Mesenchymal stem cell (in vitro differentiated cells and primary cell): ENCODE results near the gene PRMT7.

Experiments used
- DNase-seq: peaks from one replicate; pipeline ENCODE4 v3.0.0-alpha.2; 2013
- H2AFZ ChIP-seq: one replicate; pipeline ENCODE4 v1.6.1; 2013; ENCODE audit warnings: low read depth, mild to moderate bottlenecking, control low read depth, inconsistent platforms, low read length, moderate library complexity
- H2AK5ac ChIP-seq: 2 replicates; pipeline ENCODE4 v1.6.1; 2013; ENCODE audit warnings: low read length, moderate library complexity, mild to moderate bottlenecking, inconsistent platforms; ENCODE audit not compliant: severe bottlenecking
- H2BK120ac ChIP-seq: one replicate; pipeline ENCODE4 v1.6.1; 2013; ENCODE audit warnings: low read depth, mild to moderate bottlenecking, inconsistent platforms, low read length, moderate library complexity
- H2BK12ac ChIP-seq, 2 experiments: one replicate each; pipeline ENCODE4 v1.6.1; 2013; ENCODE audit warnings: inconsistent platforms in 2 of 2, low read length in 2 of 2, mild to moderate bottlenecking in 2 of 2, moderate library complexity in 2 of 2, control low read depth in 1 of 2
- H2BK15ac ChIP-seq: one replicate; pipeline ENCODE4 v1.6.1; 2013; ENCODE audit warnings: mild to moderate bottlenecking, low read depth, inconsistent platforms; ENCODE audit not compliant: poor library complexity, severe bottlenecking
- H2BK5ac ChIP-seq: 2 replicates; pipeline ENCODE4 v1.6.1; 2013; ENCODE audit warnings: low read depth, mild to moderate bottlenecking, low read length, control low read depth, inconsistent platforms; ENCODE audit not compliant: poor library complexity, severe bottlenecking
- H3K14ac ChIP-seq, 2 experiments: one replicate each; pipeline ENCODE4 v1.6.1; 2013; ENCODE audit warnings: inconsistent platforms in 2 of 2, low read length in 2 of 2, control low read depth in 1 of 2, mild to moderate bottlenecking in 1 of 2, moderate library complexity in 1 of 2
- H3K18ac ChIP-seq, 2 experiments: one replicate each; pipeline ENCODE4 v1.6.1; 2013; ENCODE audit warnings: inconsistent platforms in 2 of 2, low read length in 2 of 2, control low read depth in 1 of 2, low read depth in 1 of 2, mild to moderate bottlenecking in 1 of 2
- H3K23ac ChIP-seq, 2 experiments: one replicate each; pipeline ENCODE4 v1.6.1; 2013; ENCODE audit warnings: inconsistent platforms in 2 of 2, low read length in 2 of 2, mild to moderate bottlenecking in 2 of 2, moderate library complexity in 2 of 2, control low read depth in 1 of 2
- H3K27ac ChIP-seq: 2 replicates; pipeline ENCODE4 v1.5.1; 2013; ENCODE audit warnings: mild to moderate bottlenecking, moderate library complexity, low read length, control low read depth, inconsistent platforms; ENCODE audit not compliant: poor library complexity, severe bottlenecking
- H3K27me3 ChIP-seq, 2 experiments: 2 replicates each; pipeline versions ENCODE4 v1.6.1 to v1.7.0; 2013; ENCODE audit warnings: low read length in 2 of 2, mild to moderate bottlenecking in 2 of 2, moderate library complexity in 2 of 2, control low read depth in 1 of 2, inconsistent platforms in 1 of 2; ENCODE audit not compliant: control insufficient read depth in 1 of 2, insufficient read depth in 1 of 2
- H3K36me3 ChIP-seq, 2 experiments: 2 replicates each; pipeline versions ENCODE4 v1.6.1 to v1.7.0; 2013; ENCODE audit warnings: low read length in 2 of 2, control low read depth in 1 of 2, inconsistent platforms in 1 of 2, low read depth in 1 of 2, mild to moderate bottlenecking in 1 of 2; ENCODE audit not compliant: insufficient read depth in 2 of 2, control insufficient read depth in 1 of 2
- H3K4ac ChIP-seq, 2 experiments: one replicate each; pipeline ENCODE4 v1.6.1; 2013; ENCODE audit warnings: inconsistent platforms in 2 of 2, low read length in 2 of 2, mild to moderate bottlenecking in 2 of 2, moderate library complexity in 2 of 2, control low read depth in 1 of 2, low read depth in 1 of 2
- H3K4me1 ChIP-seq: 2 replicates; pipeline ENCODE4 v1.6.1; 2013; ENCODE audit warnings: low read depth, low read length, control low read depth; ENCODE audit not compliant: control insufficient read depth, insufficient read depth
- H3K4me2 ChIP-seq: 2 replicates; pipeline ENCODE4 v1.6.1; 2013; ENCODE audit warnings: low read length, mild to moderate bottlenecking, inconsistent platforms; ENCODE audit not compliant: poor library complexity, severe bottlenecking
- H3K4me3 ChIP-seq, 2 experiments: 2 replicates each; pipeline versions ENCODE4 v1.5.1 to v1.7.0; 2013; ENCODE audit warnings: low read length in 2 of 2, mild to moderate bottlenecking in 2 of 2, control low read depth in 1 of 2, low read depth in 1 of 2; ENCODE audit not compliant: insufficient read depth in 1 of 2
- H3K79me1 ChIP-seq: replicated peaks from 2 replicates; pipeline ENCODE4 v1.6.1; 2013; ENCODE audit warnings: mild to moderate bottlenecking, control low read depth, low read length, inconsistent platforms; ENCODE audit not compliant: poor library complexity, severe bottlenecking
- H3K9ac ChIP-seq: 2 replicates; pipeline ENCODE4 v1.7.0; 2013; ENCODE audit warnings: mild to moderate bottlenecking, low read length, moderate library complexity
- H3K9me3 ChIP-seq: 2 replicates; pipeline ENCODE4 v1.7.0; 2013; ENCODE audit warnings: mild to moderate bottlenecking, low read length; ENCODE audit not compliant: control insufficient read depth
- H4K8ac ChIP-seq: one replicate; pipeline ENCODE4 v1.6.1; 2013; ENCODE audit warnings: inconsistent platforms, mild to moderate bottlenecking, low read length, moderate library complexity
- H4K91ac ChIP-seq: one replicate; pipeline ENCODE4 v1.6.1; 2013; ENCODE audit warnings: mild to moderate bottlenecking, low read length, inconsistent platforms
- WGBS: methylation state at CpG from one replicate; pipeline ENCODE4 v1.1.7; 2013; ENCODE audit warnings: mixed read lengths; 5-methylcytosine and 5-hydroxymethylcytosine counted together

The PRMT7 gene

DNA sequence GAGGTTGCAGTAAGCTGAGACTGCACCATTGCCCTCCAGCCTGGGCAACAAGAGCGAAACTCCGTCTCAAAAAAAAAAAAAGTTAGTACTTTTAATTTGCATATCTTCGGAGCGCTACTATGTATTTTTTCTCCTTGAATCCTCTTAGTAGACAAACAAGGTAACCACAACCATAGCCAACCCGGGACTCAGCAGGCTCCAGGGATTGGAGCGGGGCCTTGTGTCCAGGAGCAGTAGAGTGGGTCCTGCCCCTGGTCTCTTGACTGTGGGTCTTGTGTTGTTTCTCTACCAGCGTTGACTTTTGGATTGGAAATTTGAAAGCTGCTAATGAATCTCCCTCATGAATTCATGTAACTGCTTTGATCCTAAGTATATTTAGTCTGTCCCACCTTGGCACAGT is 32.3 kb downstream of the PRMT7 start:
- peaks cover 3% of the 10 kb centered on the region for H3K79me1 ChIP-seq
- H3K27ac ChIP-seq = no peak overlapping the region
- H4K91ac ChIP-seq = no peak overlapping the region
- H2BK120ac ChIP-seq = no peak overlapping the region
- 96% methylated on average over 6 of the region's 7 CpGs for WGBS
- H2BK12ac ChIP-seq = no peak overlapping the region
- H2AFZ ChIP-seq = no peak overlapping the region
- H3K27me3 ChIP-seq = no peaks in the 10 kb centered on the region
- no peak overlapping the region for H3K18ac ChIP-seq
- peaks cover 2% of the 10 kb centered on the region for H3K4me1 ChIP-seq
- no peak overlapping the region for H2BK5ac ChIP-seq
- DNase-seq = no peak
- no peak overlapping the region for H3K14ac ChIP-seq
- H3K9me3 ChIP-seq = no peaks in the 10 kb centered on the region
- no peak overlapping the region for H3K4ac ChIP-seq
- H3K23ac ChIP-seq = no peak overlapping the region
- no peak overlapping the region for H3K9ac ChIP-seq
- H2AK5ac ChIP-seq = no peak overlapping the region
- no peak overlapping the region for H3K4me2 ChIP-seq
- H2BK15ac ChIP-seq = no peak overlapping the region
- no peak overlapping the region for H3K4me3 ChIP-seq
- no peak overlapping the region for H4K8ac ChIP-seq
- H3K36me3 ChIP-seq = peaks cover 61 to 83% of the 10 kb centered on the region in 2 experiments

- Histone ChIP-seq H3K14ac (no peak overlapping the region), H3K79me1 (peaks cover 3% of the 10 kb centered on the region), H3K4ac (no peak overlapping the region), H4K8ac (no peak overlapping the region), H3K9me3 (no peaks in the 10 kb centered on the region), H3K23ac (no peak overlapping the region), H2BK5ac (no peak overlapping the region), H3K18ac (no peak overlapping the region), H3K4me1 (peaks cover 2% of the 10 kb centered on the region), H3K4me2 (no peak overlapping the region), H3K27me3 (no peaks in the 10 kb centered on the region), H3K9ac (no peak overlapping the region), H2BK120ac (no peak overlapping the region), H2BK15ac (no peak overlapping the region), H2BK12ac (no peak overlapping the region), H3K36me3 (peaks cover 61 to 83% of the 10 kb centered on the region in 2 experiments), H3K4me3 (no peak overlapping the region), H2AFZ (no peak overlapping the region), H2AK5ac (no peak overlapping the region), H4K91ac (no peak overlapping the region), H3K27ac (no peak overlapping the region)
- DNase-seq = no peak
- 96% methylated on average over 11 of the region's 11 CpGs for WGBS
Measured at GRCh38 chr16:68344252-68344651, 33.4 kb downstream of the PRMT7 start.

- H3K4me1 ChIP-seq = peaks cover 2% of the 10 kb centered on the region
- H3K23ac ChIP-seq = no peak overlapping the region
- no peak overlapping the region for H4K8ac ChIP-seq
- no peak overlapping the region for H3K18ac ChIP-seq
- H2BK12ac ChIP-seq = no peak overlapping the region
- H3K27ac ChIP-seq = no peak overlapping the region
- H3K36me3 ChIP-seq = peaks cover 58 to 83% of the 10 kb centered on the region in 2 experiments
- H3K14ac ChIP-seq = no peak overlapping the region
- WGBS = 90% methylated on average over 11 of the region's 11 CpGs
- no peak overlapping the region for H3K4me3 ChIP-seq
- H3K4me2 ChIP-seq = no peak overlapping the region
- no peak overlapping the region for H2AK5ac ChIP-seq
- H3K27me3 ChIP-seq = no peaks in the 10 kb centered on the region
- H3K9me3 ChIP-seq = no peaks in the 10 kb centered on the region
- DNase-seq = no peak
- no peak overlapping the region for H2BK15ac ChIP-seq
- no peak overlapping the region for H4K91ac ChIP-seq
- H2BK120ac ChIP-seq = no peak overlapping the region
- peaks cover 3% of the 10 kb centered on the region for H3K79me1 ChIP-seq
- H2BK5ac ChIP-seq = no peak overlapping the region
- no peak overlapping the region for H3K9ac ChIP-seq
- H3K4ac ChIP-seq = no peak overlapping the region
- H2AFZ ChIP-seq = no peak overlapping the region
Measured at GRCh38 chr16:68345351-68345810, 34.6 kb downstream of the PRMT7 start.

DNA sequence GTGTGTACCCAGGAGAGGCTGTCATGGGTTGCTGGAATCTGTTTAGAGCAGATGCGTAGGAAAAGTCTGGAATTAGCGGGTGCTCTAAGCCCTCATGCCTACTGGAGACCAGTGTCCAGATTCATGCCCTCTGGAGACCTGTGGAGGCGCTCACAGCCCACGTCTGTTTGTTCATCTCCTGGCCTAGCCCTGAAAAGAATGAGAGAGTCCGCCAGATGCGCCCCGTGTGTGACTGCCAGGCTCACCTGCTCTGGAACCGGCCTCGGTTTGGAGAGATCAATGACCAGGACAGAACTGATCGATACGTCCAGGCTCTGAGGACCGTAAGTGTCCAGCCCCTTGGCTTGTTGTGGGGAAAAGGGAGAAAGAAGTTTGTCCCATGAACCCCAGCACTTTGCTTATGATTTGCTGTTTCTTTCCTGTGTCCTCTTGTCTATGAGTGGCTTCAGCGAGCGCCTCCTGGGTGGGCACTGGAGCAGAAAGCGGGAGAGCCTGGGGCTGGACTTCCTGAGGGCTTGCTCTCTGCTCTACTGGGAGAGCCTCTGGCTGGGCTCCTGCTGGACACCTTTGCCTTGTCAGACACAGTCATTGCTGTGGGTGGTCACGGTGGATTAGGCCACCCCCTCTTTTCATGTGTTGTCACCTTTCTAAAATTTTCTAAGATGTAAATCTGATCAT is 35.3 kb downstream of the PRMT7 start:
- H2AFZ ChIP-seq = no peak overlapping the region
- no peak overlapping the region for H2BK12ac ChIP-seq
- H3K4me3 ChIP-seq = no peak overlapping the region
- H2AK5ac ChIP-seq = no peak overlapping the region
- no peak overlapping the region for H3K18ac ChIP-seq
- H3K9me3 ChIP-seq = no peaks in the 10 kb centered on the region
- no peak for DNase-seq
- no peak overlapping the region for H3K9ac ChIP-seq
- H4K91ac ChIP-seq = no peak overlapping the region
- H3K4me2 ChIP-seq = no peak overlapping the region
- H3K23ac ChIP-seq = no peak overlapping the region
- no peak overlapping the region for H2BK15ac ChIP-seq
- H3K27me3 ChIP-seq = no peaks in the 10 kb centered on the region
- 97% methylated on average over 15 of the region's 16 CpGs for WGBS
- H4K8ac ChIP-seq = no peak overlapping the region
- peaks cover 8% of the 10 kb centered on the region for H3K79me1 ChIP-seq
- no peak overlapping the region for H2BK5ac ChIP-seq
- no peak overlapping the region for H3K14ac ChIP-seq
- H3K4me1 ChIP-seq = peaks cover 2% of the 10 kb centered on the region
- peaks cover 61 to 81% of the 10 kb centered on the region in 2 experiments for H3K36me3 ChIP-seq
- H3K4ac ChIP-seq = no peak overlapping the region
- no peak overlapping the region for H2BK120ac ChIP-seq
- no peak overlapping the region for H3K27ac ChIP-seq
